Left ventricle myocardium inferior (tissue), 1 donor: ENCODE results near the gene SULT2B1. TPM values are rescaled to one million over a fixed set of nuclear protein-coding genes. Genes with fewer than 3 reads are reported as not detected.

Experiments
- DNase-seq: peaks from one replicate; pipeline ENCODE4 v3.0.0-alpha.2; 2020
- H3K27ac ChIP-seq: fragments of 200-600 bp; replicated peaks from 2 replicates; pipeline ENCODE4 v1.8.0; 2021
- H3K27me3 ChIP-seq: fragments of 200-600 bp; 2 replicates; pipeline ENCODE4 v1.8.0; 2021; ENCODE audit warnings: low read depth
- H3K36me3 ChIP-seq: fragments of 200-600 bp; 2 replicates; pipeline ENCODE4 v1.8.0; 2021
- H3K4me1 ChIP-seq: fragments of 200-600 bp; 2 replicates; pipeline ENCODE4 v1.8.0; 2021
- H3K4me3 ChIP-seq: fragments of 200-600 bp; 2 replicates; pipeline ENCODE4 v1.8.0; 2021; ENCODE audit warnings: mild to moderate bottlenecking, moderate library complexity
- H3K9me3 ChIP-seq: fragments of 200-600 bp; replicated peaks from 2 replicates; pipeline ENCODE4 v1.8.0; 2021
- intact Hi-C: fragments of 100-400 bp; cut with micrococcal nuclease; formaldehyde crosslinking; loops from one replicate; pipeline ENCODE4 v1.11.0; 2022
- total RNA-seq: library from RNA; stranded (reverse); fragmentation: NEBNext Ultra II Directional; extraction: Animal tissue kit (Norgen Biotek cat#: 25700); gene quantifications from one replicate; pipeline ENCODE4 v1.2.1, GENCODE V29; 2021
- TF ChIP-seq, protein P1 (sequence below): fragments of 200-600 bp; IDR thresholded peaks from 2 replicates; pipeline ENCODE4 v1.8.0; 2021; ENCODE audit warnings: antibody characterized with exemption, mild to moderate bottlenecking, borderline replicate concordance
- donor health status: DM: no; HTN: yes; CAD: no; lungs with severe emphysema.

Gene SULT2B1
- total RNA-seq, 1 donor from 2014 or later, result 0.33 TPM

DNA sequence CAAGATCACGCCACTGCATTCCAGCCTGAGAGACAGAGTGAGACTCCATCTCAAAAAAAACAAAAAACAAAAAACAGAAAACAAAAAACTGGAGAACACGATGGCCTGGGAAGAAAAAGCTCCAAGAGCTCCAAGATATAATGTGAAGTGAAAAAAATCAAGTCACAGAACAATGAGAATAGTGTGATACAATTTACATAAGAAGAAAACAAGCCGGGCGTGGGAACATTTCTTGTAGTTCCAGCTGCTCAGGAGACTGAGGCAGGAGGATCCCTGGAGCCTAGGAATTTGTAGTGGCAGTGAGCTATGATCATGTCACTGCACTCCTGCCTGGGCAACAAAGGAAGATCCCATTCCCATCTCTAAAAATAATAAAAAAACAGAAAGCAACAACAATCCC, 31.8 kb upstream of the SULT2B1 start:
- no peak for DNase-seq
- TF ChIP-seq, protein P1, sequence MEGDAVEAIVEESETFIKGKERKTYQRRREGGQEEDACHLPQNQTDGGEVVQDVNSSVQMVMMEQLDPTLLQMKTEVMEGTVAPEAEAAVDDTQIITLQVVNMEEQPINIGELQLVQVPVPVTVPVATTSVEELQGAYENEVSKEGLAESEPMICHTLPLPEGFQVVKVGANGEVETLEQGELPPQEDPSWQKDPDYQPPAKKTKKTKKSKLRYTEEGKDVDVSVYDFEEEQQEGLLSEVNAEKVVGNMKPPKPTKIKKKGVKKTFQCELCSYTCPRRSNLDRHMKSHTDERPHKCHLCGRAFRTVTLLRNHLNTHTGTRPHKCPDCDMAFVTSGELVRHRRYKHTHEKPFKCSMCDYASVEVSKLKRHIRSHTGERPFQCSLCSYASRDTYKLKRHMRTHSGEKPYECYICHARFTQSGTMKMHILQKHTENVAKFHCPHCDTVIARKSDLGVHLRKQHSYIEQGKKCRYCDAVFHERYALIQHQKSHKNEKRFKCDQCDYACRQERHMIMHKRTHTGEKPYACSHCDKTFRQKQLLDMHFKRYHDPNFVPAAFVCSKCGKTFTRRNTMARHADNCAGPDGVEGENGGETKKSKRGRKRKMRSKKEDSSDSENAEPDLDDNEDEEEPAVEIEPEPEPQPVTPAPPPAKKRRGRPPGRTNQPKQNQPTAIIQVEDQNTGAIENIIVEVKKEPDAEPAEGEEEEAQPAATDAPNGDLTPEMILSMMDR, result no peak
- H3K36me3 ChIP-seq, result no peaks in the 10 kb centered on the region
- intact Hi-C loops, result no loop called here
- H3K27me3 ChIP-seq, result peaks cover 46% of the 10 kb centered on the region
- peaks cover 13% of the 10 kb centered on the region for H3K9me3 ChIP-seq
- H3K4me3 ChIP-seq, result no peak overlapping the region
- H3K27ac ChIP-seq, result no peak overlapping the region
- no peaks in the 10 kb centered on the region for H3K4me1 ChIP-seq

DNA sequence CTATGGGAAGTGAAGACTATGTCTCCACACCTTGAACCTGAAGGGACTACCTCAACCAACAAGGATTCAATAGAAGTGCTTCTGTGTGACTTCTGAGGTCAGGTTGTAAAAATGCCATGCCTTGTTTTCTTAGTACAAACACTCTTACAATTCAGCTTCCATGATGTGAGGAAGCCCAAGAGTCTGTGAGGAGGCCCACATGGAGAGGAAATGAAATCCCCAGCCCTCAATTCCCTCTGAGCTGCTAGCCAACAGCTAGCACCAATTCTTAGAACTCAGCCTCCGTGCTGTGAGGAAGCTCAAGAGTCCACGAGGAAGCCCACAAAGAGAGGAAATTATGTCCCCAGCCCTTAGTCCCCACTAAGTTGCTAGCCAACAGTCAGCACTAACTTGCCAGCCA, 27.8 kb upstream of the SULT2B1 start:
- Histone ChIP-seq H3K27me3 (peaks cover 35% of the 10 kb centered on the region), H3K4me1 (no peaks in the 10 kb centered on the region), H3K9me3 (peaks cover 54% of the 10 kb centered on the region), H3K27ac (no peak overlapping the region), H3K36me3 (no peaks in the 10 kb centered on the region), H3K4me3 (no peak overlapping the region)
- DNase-seq, result no peak
- TF ChIP-seq, protein P1, result no peak
- intact Hi-C loops, result no loop called here

DNA sequence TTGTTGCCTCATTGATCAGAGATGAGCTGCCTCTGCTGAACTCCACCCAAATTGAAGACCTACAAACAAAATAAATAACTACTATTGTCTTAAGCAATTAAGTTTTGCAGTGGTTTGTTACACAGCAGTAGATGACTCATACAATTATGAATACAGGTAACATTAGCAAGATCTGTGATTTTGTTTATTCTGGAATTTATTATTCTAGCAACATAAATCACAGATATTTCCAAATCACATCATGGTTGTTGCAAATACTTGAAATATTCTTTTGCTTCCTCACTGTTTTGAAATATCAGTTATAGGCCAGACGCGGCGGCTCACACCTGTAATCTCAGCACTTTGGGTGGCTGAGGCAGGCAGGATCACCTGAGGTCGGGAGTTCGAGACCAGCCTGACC, 27.2 kb upstream of the SULT2B1 start:
- intact Hi-C loops, result no loop called here
- H3K4me1 ChIP-seq, result no peaks in the 10 kb centered on the region
- peaks cover 58% of the 10 kb centered on the region for H3K9me3 ChIP-seq
- TF ChIP-seq, protein P1, result no peak
- no peaks in the 10 kb centered on the region for H3K36me3 ChIP-seq
- no peak for DNase-seq
- no peak overlapping the region for H3K4me3 ChIP-seq
- peaks cover 30% of the 10 kb centered on the region for H3K27me3 ChIP-seq
- no peak overlapping the region for H3K27ac ChIP-seq

DNA sequence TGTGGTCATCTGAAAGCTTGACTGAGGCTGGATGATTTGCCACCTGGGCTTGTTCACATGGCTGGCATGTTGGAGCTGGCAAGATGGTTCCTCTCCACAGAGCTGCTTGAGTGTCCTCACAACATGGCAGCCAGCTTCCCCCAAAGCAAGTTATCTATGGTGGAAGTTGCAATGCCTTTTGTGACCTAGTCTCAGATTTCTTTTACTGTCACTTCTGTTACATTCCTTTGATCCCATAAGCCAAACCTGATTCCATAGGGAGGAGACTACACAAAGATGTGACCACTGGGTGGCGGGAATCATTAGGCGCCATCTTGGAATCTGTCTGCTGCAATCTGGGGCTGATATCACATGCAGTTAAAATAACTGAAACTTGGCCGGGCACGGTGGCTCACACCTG, 22.8 kb upstream of the SULT2B1 start:
- Histone ChIP-seq H3K9me3 (peaks cover 54% of the 10 kb centered on the region), H3K36me3 (no peaks in the 10 kb centered on the region), H3K27me3 (peaks cover 46% of the 10 kb centered on the region), H3K27ac (no peak overlapping the region), H3K4me1 (no peaks in the 10 kb centered on the region), H3K4me3 (no peak overlapping the region)
- TF ChIP-seq, protein P1, result no peak
- intact Hi-C loops, result no loop called here
- DNase-seq, result no peak

DNA sequence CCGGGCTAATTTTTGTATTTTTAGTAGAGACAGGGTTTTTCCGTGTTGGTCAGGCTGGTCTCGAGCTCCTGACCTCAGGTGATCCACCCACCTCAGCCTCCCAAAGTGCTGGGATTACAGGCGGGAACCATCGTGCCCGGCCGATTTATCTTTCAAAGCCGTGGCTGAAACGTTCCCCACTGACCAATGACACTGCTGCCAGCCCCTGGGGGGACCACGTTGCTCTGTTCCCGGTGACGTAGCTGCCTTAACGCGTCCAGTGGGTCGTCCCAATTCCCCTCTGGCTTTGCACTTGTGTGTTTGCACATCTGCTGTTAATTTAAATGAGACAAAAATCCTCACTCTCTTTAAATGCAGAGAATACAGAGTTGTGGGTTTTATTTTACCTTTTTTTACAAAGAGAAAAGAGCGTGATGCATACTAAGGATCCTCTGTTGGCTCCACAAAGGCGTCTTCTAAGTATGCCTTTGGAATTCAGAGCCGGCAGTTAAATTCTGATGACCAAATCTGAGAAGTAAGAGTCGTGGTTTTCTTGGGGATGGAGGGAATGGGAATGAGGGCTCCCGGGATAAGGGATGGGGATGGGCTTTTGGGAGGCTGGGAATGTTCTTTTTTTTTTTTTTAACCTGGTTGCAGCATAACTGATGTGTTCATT, 21.8 kb upstream of the SULT2B1 start:
- H3K4me3 ChIP-seq, result no peak overlapping the region
- TF ChIP-seq, protein P1, result no peak
- no peak for DNase-seq
- no peaks in the 10 kb centered on the region for H3K4me1 ChIP-seq
- intact Hi-C loops, result no loop called here
- peaks cover 44% of the 10 kb centered on the region for H3K9me3 ChIP-seq
- H3K36me3 ChIP-seq, result no peaks in the 10 kb centered on the region
- no peak overlapping the region for H3K27ac ChIP-seq
- H3K27me3 ChIP-seq, result peaks cover 41% of the 10 kb centered on the region
